Neural cell (in vitro differentiated cells): ENCODE data around the gene ZMYND19. TPM values are rescaled to one million over a fixed set of nuclear protein-coding genes. Genes with fewer than 3 reads are reported as not detected.

Source experiments
- H2AFZ ChIP-seq: fragments of 200-600, 300-800 bp; sonication (generic), shearing (Covaris generic); 2 replicates; pipeline ENCODE4 v1.6.0; 2014; ENCODE audit warnings: low read depth, mild to moderate bottlenecking, antibody characterized with exemption, low read length, moderate library complexity
- H3F3A ChIP-seq: fragments of 200-600 bp; shearing (Covaris generic); 2 replicates; pipeline ENCODE4 v1.6.1; 2016; ENCODE audit warnings: mild to moderate bottlenecking, moderate library complexity, mixed read lengths, antibody characterized with exemption, low read length; ENCODE audit not compliant: insufficient read depth, poor library complexity, severe bottlenecking
- H3K27ac ChIP-seq: fragments of 200-600, 300-800 bp; sonication (generic), shearing (Covaris generic); 2 replicates; pipeline ENCODE4 v1.5.1; 2014; ENCODE audit warnings: mild to moderate bottlenecking, low read length, moderate library complexity
- H3K27me3 ChIP-seq: fragments of 300-800, 200-600 bp; sonication (generic), shearing (Covaris generic); 2 replicates; pipeline ENCODE4 v1.6.0; 2014; ENCODE audit warnings: mild to moderate bottlenecking, low read depth, low read length, moderate library complexity; ENCODE audit not compliant: insufficient read depth
- H3K36me3 ChIP-seq: fragments of 300-800, 200-600 bp; sonication (generic), shearing (Covaris generic); 2 replicates; pipeline ENCODE4 v1.5.1; 2014; ENCODE audit warnings: mild to moderate bottlenecking, antibody characterized with exemption, low read length, moderate library complexity; ENCODE audit not compliant: insufficient read depth
- H3K4me2 ChIP-seq: fragments of 300-800, 200-600 bp; sonication (generic), shearing (Covaris generic); 2 replicates; pipeline ENCODE4 v1.6.0; 2014; ENCODE audit warnings: mild to moderate bottlenecking, low read length
- H3K4me3 ChIP-seq: fragments of 300-800, 200-600 bp; sonication (generic), shearing (Covaris generic); 2 replicates; pipeline ENCODE4 v1.5.1; 2014; ENCODE audit warnings: mild to moderate bottlenecking, low read length, moderate library complexity
- H3K79me2 ChIP-seq: fragments of 200-600 bp; shearing (Covaris generic); replicated peaks from 2 replicates; pipeline ENCODE4 v1.6.0; 2014; ENCODE audit warnings: mild to moderate bottlenecking, low read length, moderate library complexity; ENCODE audit not compliant: insufficient read depth
- H3K9ac ChIP-seq: fragments of 300-800, 200-600 bp; sonication (generic), shearing (Covaris generic); 2 replicates; pipeline ENCODE4 v1.6.1; 2016; ENCODE audit warnings: mild to moderate bottlenecking, low read length, mixed read lengths
- H3K9me2 ChIP-seq: fragments of 200-600 bp; shearing (Covaris generic); 2 replicates; pipeline ENCODE4 v1.6.1; 2016; ENCODE audit warnings: mild to moderate bottlenecking, low read length, mixed read lengths; ENCODE audit not compliant: insufficient read depth
- H3K9me3 ChIP-seq: fragments of 200-600, 300-800 bp; sonication (generic), shearing (Covaris generic); 2 replicates; pipeline ENCODE4 v1.6.1; 2016; ENCODE audit warnings: mild to moderate bottlenecking, mixed run types, low read length, moderate library complexity, mixed read lengths
- H4K20me1 ChIP-seq: fragments of 200-600 bp; shearing (Covaris generic); 2 replicates; pipeline ENCODE4 v1.6.1; 2016; ENCODE audit warnings: mild to moderate bottlenecking, mixed run types; ENCODE audit not compliant: insufficient read depth
- EP300 ChIP-seq: fragments of 450-650 bp; conservative IDR thresholded peaks from 2 replicates; pipeline ENCODE4 v1.6.1; 2014; ENCODE audit warnings: antibody characterized with exemption, mild to moderate bottlenecking, moderate library complexity; ENCODE audit not compliant: poor library complexity, severe bottlenecking
- EZH2 ChIP-seq: fragments of 200-600, 300-800 bp; shearing (Covaris generic), sonication (generic); IDR thresholded peaks from 2 replicates; pipeline ENCODE4 v1.6.1; 2014; ENCODE audit warnings: antibody characterized with exemption, low read length, borderline replicate concordance, mild to moderate bottlenecking; ENCODE audit not compliant: insufficient read depth, poor library complexity, severe bottlenecking
- MXI1 ChIP-seq: fragments of 450-650 bp; conservative IDR thresholded peaks from 2 replicates; pipeline ENCODE4 v1.6.1; 2014; ENCODE audit warnings: antibody characterized with exemption, mild to moderate bottlenecking; ENCODE audit not compliant: poor library complexity, severe bottlenecking
- POLR2AphosphoS5 ChIP-seq: IDR thresholded peaks from 2 replicates; pipeline ENCODE4 v1.6.1; 2012
- RAD21 ChIP-seq: fragments of 450-650 bp; conservative IDR thresholded peaks from 2 replicates; pipeline ENCODE4 v1.6.1; 2014; ENCODE audit warnings: antibody characterized with exemption, mild to moderate bottlenecking, moderate library complexity
- SMC3 ChIP-seq: fragments of 450-650 bp; conservative IDR thresholded peaks from 2 replicates; pipeline ENCODE4 v1.6.1; 2014; ENCODE audit warnings: antibody characterized with exemption, mild to moderate bottlenecking, moderate library complexity; ENCODE audit not compliant: poor library complexity
- TAF1 ChIP-seq: IDR thresholded peaks from 2 replicates; pipeline ENCODE4 v1.6.1; 2012; ENCODE audit warnings: low read depth
- polyA plus RNA-seq: library from polyadenylated mRNA; depleted of rRNA; stranded (reverse); fragments of >200 nt; gene quantifications from 2 replicates; pipeline ENCODE4 v1.2.3, GENCODE V29; 2014
- TF ChIP-seq, protein P1 (sequence below): IDR thresholded peaks from 2 replicates; pipeline ENCODE4 v1.6.1; 2012; ENCODE audit warnings: borderline replicate concordance
- TF ChIP-seq, protein P2 (sequence below): fragments of 450-650 bp; IDR thresholded peaks from 2 replicates; pipeline ENCODE4 v1.5.1; 2014; ENCODE audit warnings: antibody characterized with exemption, mild to moderate bottlenecking, moderate library complexity; ENCODE audit not compliant: poor library complexity, severe bottlenecking

Gene ZMYND19
- polyA plus RNA-seq, 1 donor from 2014 or later: 54.8 TPM

DNA sequence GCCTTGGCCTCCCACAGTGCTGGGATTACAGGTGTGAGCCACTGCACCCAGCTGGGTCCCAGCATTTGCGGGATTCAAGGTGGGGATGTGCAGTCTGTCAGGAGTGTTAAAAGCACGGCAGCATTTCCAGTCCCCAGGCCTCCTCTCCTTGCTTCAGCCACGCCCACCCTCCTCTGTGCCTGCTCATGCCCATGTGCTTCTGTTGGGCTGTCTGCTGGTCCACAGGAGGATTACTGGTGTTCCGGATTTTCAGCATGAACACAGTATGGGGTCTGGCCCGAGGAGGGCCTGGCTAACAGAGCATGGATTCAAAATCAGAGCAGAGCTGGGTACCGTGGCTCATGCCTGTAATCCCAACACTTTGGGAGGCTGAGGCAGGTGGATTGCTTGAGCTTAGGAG, 20.6 kb upstream of the ZMYND19 start:
- Histone ChIP-seq H3K4me2 (no peak overlapping the region), H3K4me3 (no peak overlapping the region), H3K9me2 (no peaks in the 10 kb centered on the region), H3K27me3 (no peaks in the 10 kb centered on the region), H3F3A (no peaks in the 10 kb centered on the region), H4K20me1 (no peaks in the 10 kb centered on the region), H2AFZ (no peak overlapping the region), H3K79me2 (no peaks in the 10 kb centered on the region), H3K27ac (no peak overlapping the region), H3K9ac (no peak overlapping the region), H3K36me3 (no peaks in the 10 kb centered on the region), H3K9me3 (no peaks in the 10 kb centered on the region)
- TF ChIP-seq, protein P1, sequence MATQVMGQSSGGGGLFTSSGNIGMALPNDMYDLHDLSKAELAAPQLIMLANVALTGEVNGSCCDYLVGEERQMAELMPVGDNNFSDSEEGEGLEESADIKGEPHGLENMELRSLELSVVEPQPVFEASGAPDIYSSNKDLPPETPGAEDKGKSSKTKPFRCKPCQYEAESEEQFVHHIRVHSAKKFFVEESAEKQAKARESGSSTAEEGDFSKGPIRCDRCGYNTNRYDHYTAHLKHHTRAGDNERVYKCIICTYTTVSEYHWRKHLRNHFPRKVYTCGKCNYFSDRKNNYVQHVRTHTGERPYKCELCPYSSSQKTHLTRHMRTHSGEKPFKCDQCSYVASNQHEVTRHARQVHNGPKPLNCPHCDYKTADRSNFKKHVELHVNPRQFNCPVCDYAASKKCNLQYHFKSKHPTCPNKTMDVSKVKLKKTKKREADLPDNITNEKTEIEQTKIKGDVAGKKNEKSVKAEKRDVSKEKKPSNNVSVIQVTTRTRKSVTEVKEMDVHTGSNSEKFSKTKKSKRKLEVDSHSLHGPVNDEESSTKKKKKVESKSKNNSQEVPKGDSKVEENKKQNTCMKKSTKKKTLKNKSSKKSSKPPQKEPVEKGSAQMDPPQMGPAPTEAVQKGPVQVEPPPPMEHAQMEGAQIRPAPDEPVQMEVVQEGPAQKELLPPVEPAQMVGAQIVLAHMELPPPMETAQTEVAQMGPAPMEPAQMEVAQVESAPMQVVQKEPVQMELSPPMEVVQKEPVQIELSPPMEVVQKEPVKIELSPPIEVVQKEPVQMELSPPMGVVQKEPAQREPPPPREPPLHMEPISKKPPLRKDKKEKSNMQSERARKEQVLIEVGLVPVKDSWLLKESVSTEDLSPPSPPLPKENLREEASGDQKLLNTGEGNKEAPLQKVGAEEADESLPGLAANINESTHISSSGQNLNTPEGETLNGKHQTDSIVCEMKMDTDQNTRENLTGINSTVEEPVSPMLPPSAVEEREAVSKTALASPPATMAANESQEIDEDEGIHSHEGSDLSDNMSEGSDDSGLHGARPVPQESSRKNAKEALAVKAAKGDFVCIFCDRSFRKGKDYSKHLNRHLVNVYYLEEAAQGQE: no peak
- TF ChIP-seq, protein P2, sequence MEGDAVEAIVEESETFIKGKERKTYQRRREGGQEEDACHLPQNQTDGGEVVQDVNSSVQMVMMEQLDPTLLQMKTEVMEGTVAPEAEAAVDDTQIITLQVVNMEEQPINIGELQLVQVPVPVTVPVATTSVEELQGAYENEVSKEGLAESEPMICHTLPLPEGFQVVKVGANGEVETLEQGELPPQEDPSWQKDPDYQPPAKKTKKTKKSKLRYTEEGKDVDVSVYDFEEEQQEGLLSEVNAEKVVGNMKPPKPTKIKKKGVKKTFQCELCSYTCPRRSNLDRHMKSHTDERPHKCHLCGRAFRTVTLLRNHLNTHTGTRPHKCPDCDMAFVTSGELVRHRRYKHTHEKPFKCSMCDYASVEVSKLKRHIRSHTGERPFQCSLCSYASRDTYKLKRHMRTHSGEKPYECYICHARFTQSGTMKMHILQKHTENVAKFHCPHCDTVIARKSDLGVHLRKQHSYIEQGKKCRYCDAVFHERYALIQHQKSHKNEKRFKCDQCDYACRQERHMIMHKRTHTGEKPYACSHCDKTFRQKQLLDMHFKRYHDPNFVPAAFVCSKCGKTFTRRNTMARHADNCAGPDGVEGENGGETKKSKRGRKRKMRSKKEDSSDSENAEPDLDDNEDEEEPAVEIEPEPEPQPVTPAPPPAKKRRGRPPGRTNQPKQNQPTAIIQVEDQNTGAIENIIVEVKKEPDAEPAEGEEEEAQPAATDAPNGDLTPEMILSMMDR: no peak
- TF ChIP-seq POLR2AphosphoS5: no peak
- TF ChIP-seq EZH2: no peak
- TF ChIP-seq SMC3: no peak
- no peak for TF ChIP-seq RAD21
- TF ChIP-seq EP300: no peak
- no peak for TF ChIP-seq TAF1
- TF ChIP-seq MXI1: no peak

DNA sequence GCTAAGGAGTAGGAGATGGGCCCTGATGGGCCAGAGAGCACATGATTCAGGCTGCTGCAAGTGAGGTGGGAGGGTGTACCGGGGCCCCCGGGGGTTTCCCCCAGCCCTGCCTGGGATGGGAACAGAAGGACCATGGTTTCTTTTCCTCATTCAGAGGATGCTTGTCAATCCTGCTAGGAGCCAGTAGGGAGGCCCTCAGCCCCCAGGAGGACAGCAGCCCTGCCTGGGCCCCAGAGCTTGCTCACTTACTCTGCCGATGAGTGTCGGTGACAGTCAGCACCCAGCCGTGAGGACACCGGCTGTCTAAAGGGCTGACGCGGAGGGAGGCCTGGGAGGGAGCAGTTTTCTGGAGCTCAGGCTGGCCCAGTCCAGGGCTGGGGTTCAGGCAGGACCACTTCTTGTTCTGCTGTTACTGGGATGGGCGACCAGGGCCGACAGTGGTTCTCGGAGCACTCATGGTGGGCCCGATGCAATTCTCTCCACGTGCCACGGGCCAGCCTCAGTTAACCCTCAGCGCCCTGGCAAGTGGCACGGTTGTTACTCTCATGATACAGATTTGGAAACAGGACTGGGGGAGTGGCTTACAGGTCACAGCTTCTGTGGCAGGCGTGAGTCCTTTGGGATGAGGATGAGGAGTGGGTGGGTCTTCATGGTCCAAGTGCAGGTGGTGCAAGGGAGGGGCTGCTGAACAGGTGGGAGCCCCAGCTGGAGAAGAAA, 17.0 kb upstream of the ZMYND19 start:
- Histone ChIP-seq H4K20me1 (no peaks in the 10 kb centered on the region), H3K4me3 (peak overlapping the region; percentile 87), H3K27me3 (no peaks in the 10 kb centered on the region), H3F3A (peaks cover 5% of the 10 kb centered on the region), H3K9ac (peak overlapping the region; percentile 69), H3K9me3 (no peaks in the 10 kb centered on the region), H3K79me2 (no peaks in the 10 kb centered on the region), H2AFZ (no peak overlapping the region), H3K27ac (no peak overlapping the region), H3K36me3 (no peaks in the 10 kb centered on the region), H3K4me2 (peak overlapping the region; percentile 94), H3K9me2 (no peaks in the 10 kb centered on the region)
- TF ChIP-seq, protein P2: no peak
